GM18909 (cell line): ENCODE results near the gene ATF1.
"Not testable (repeated sequence)": the region's sequence is repeated elsewhere in the genome, so short reads cannot be mapped to it uniquely, and the experiment has no call there.

Experiments
- ATAC-seq: cut with Tn5 transposase; IDR thresholded peaks from one replicate; pipeline ENCODE4 v1.9.1; 2021; ENCODE audit warnings: mild to moderate bottlenecking; ENCODE audit not compliant: unreplicated experiment, poor library complexity

ATF1 gene

GRCh38 chr12:50751948-50752721, 11.8 kb upstream of the ATF1 start:
- no peak for ATAC-seq

GRCh38 chr12:50753232-50753769, 10.6 kb upstream of the ATF1 start:
- no peak for ATAC-seq

GRCh38 chr12:50764286-50765094, 589 bp downstream of the ATF1 start:
- peak; percentile 52 for ATAC-seq

GRCh38 chr12:50765095-50765911, 1.4 kb downstream of the ATF1 start:
- ATAC-seq, result no peak

GRCh38 chr12:50768391-50768790, 4.5 kb downstream of the ATF1 start:
- no peak for ATAC-seq

GRCh38 chr12:50768813-50769212, 4.9 kb downstream of the ATF1 start:
- not testable (repeated sequence) for ATAC-seq

GRCh38 chr12:50771409-50771808, 7.5 kb downstream of the ATF1 start:
- ATAC-seq, result no peak

- no peak for ATAC-seq
Observed at GRCh38 chr12:50772470-50772869, 8.6 kb downstream of the ATF1 start.

GRCh38 chr12:50772877-50773276, 9.0 kb downstream of the ATF1 start:
- ATAC-seq, result no peak

- no peak for ATAC-seq
Observed at GRCh38 chr12:50775251-50775650, 11.3 kb downstream of the ATF1 start.

- ATAC-seq, result no peak
Observed at GRCh38 chr12:50776749-50777728, 13.1 kb downstream of the ATF1 start.

GRCh38 chr12:50778663-50779590, 15.0 kb downstream of the ATF1 start:
- ATAC-seq, result no peak

GRCh38 chr12:50780013-50780412, 16.1 kb downstream of the ATF1 start:
- no peak for ATAC-seq

- no peak for ATAC-seq
Observed at GRCh38 chr12:50784501-50784900, 20.6 kb downstream of the ATF1 start.

GRCh38 chr12:50785406-50786001, 21.6 kb downstream of the ATF1 start:
- no peak for ATAC-seq

GRCh38 chr12:50786498-50787231, 22.8 kb downstream of the ATF1 start:
- ATAC-seq, result no peak

GRCh38 chr12:50787618-50788017, 23.7 kb downstream of the ATF1 start:
- ATAC-seq, result no peak
